PC-3 (cell line): ENCODE results near the gene ZNF189. TPM values are rescaled to one million over a fixed set of nuclear protein-coding genes. Genes with fewer than 3 reads are reported as not detected.

Experiments
- ATAC-seq: fragments of 200-7000 bp; cut with Tn5 transposase; 2 replicates; pipeline ENCODE4 v1.9.1; 2020; ENCODE audit warnings: mild to moderate bottlenecking, moderate library complexity
- BruUV-seq: library from RNA; stranded (reverse); fragments of 400-500 nt; replicated peaks from 2 replicates; lab custom pipeline; 2021; lab: Mats Ljungman, UMichigan
- CTCF ChIA-PET: fragments of 300-600 bp; sonication (Branson Sonifier 250); formaldehyde crosslinking; loops from one replicate; lab custom pipeline; 2022; ENCODE audit warnings: antibody characterized with exemption; lab: Charles Lee
- POLR2A ChIA-PET: fragments of 300-600 bp; sonication (Branson Sonifier 250); formaldehyde crosslinking; loops from one replicate; lab custom pipeline; 2022; ENCODE audit warnings: antibody characterized with exemption; ENCODE audit not compliant: unreplicated experiment; lab: Charles Lee
- DNase-seq: peaks from one replicate; pipeline ENCODE4 v3.0.0-alpha.2; 2015
- H2AFZ ChIP-seq: fragments of 300-600 bp; sonication (generic); 2 replicates; pipeline ENCODE4 v1.6.0; 2016; ENCODE audit warnings: antibody characterized with exemption, low read length
- H3F3A ChIP-seq: fragments of 300-600 bp; sonication (generic); one replicate; pipeline ENCODE4 v1.6.0; 2017; ENCODE audit warnings: antibody characterized with exemption, low read length, control low read depth, mild to moderate bottlenecking; ENCODE audit not compliant: unreplicated experiment
- H3K27ac ChIP-seq: fragments of 300-600 bp; sonication (generic); 2 replicates; pipeline ENCODE4 v1.5.1; 2016; ENCODE audit warnings: mild to moderate bottlenecking, low read length
- H3K27me3 ChIP-seq: fragments of 300-600 bp; sonication (generic); 2 replicates; pipeline ENCODE4 v1.6.1; 2016; ENCODE audit warnings: low read length, mixed read lengths
- H3K36me3 ChIP-seq: fragments of 300-600 bp; sonication (generic); 2 replicates; pipeline ENCODE4 v1.6.1; 2016; ENCODE audit warnings: low read depth, mixed run types, low read length, mixed read lengths
- H3K4me1 ChIP-seq: fragments of 300-600 bp; sonication (generic); 2 replicates; pipeline ENCODE4 v1.5.1; 2016; ENCODE audit warnings: low read length; ENCODE audit not compliant: insufficient read depth
- H3K4me2 ChIP-seq: fragments of 300-600 bp; sonication (generic); 2 replicates; pipeline ENCODE4 v1.6.0; 2016; ENCODE audit warnings: low read length
- H3K4me3 ChIP-seq: fragments of 300-600 bp; sonication (generic); 2 replicates; pipeline ENCODE4 v1.5.1; 2016; ENCODE audit warnings: mild to moderate bottlenecking, low read length, mixed read lengths
- H3K79me2 ChIP-seq: fragments of 300-600 bp; sonication (generic); 2 replicates; pipeline ENCODE4 v1.6.1; 2017; ENCODE audit warnings: low read length, mixed read lengths
- H3K9ac ChIP-seq: fragments of 300-600 bp; sonication (generic); 2 replicates; pipeline ENCODE4 v1.6.0; 2016; ENCODE audit warnings: mild to moderate bottlenecking, low read length
- H3K9me2 ChIP-seq: fragments of 300-600 bp; sonication (generic); replicated peaks from 2 replicates; pipeline ENCODE4 v1.6.1; 2016; ENCODE audit warnings: mixed run types, low read length, mixed read lengths
- H3K9me3 ChIP-seq: fragments of 300-600 bp; sonication (generic); 2 replicates; pipeline ENCODE4 v1.6.1; 2016; ENCODE audit warnings: low read length, mixed read lengths
- H4K20me1 ChIP-seq: fragments of 300-600 bp; sonication (generic); 2 replicates; pipeline ENCODE4 v1.6.1; 2016; ENCODE audit warnings: low read length, mixed read lengths
- EZH2 ChIP-seq: fragments of 300-600 bp; sonication (generic); IDR thresholded peaks from one replicate; pipeline ENCODE4 v1.6.1; 2017; ENCODE audit warnings: antibody characterized with exemption, mild to moderate bottlenecking, low read length; ENCODE audit not compliant: unreplicated experiment
- EZH2phosphoT487 ChIP-seq: fragments of 300-600 bp; sonication (generic); IDR thresholded peaks from 2 replicates; pipeline ENCODE4 v1.6.1; 2018; ENCODE audit warnings: mild to moderate bottlenecking, antibody characterized with exemption, low read length, borderline replicate concordance
- intact Hi-C: fragments of 100-400 bp; cut with micrococcal nuclease; formaldehyde crosslinking; loops from 2 replicates; pipeline ENCODE4 v1.9.0; 2023
- total RNA-seq: library from RNA; depleted of rRNA; stranded (reverse); fragments of >200 nt; gene quantifications from 2 replicates; pipeline ENCODE4 v1.2.3, GENCODE V29; 2014
- TF ChIP-seq, protein P1 (sequence below): fragments of 300-600 bp; sonication (generic); conservative IDR thresholded peaks from 2 replicates; pipeline ENCODE4 v1.5.1; 2017; ENCODE audit warnings: antibody characterized with exemption, low read depth, mild to moderate bottlenecking, low read length

The ZNF189 gene
- total RNA-seq, 1 experiment from 2014 or later = 4.5 TPM

- no peaks in the 10 kb centered on the region for H3K9me3 ChIP-seq
- no peak overlapping the region for H3K4me3 ChIP-seq
- no peak overlapping the region for H3K27ac ChIP-seq
- H3K36me3 ChIP-seq = no peaks in the 10 kb centered on the region
- no peaks in the 10 kb centered on the region for H3F3A ChIP-seq
- no peaks in the 10 kb centered on the region for H3K4me1 ChIP-seq
- H3K9ac ChIP-seq = no peak overlapping the region
- H3K9me2 ChIP-seq = no peaks in the 10 kb centered on the region
- ChIA-PET CTCF (no interaction called here), POLR2A (no interaction called here)
- DNase-seq = no peak
- BruUV-seq = no TSS peak
- no peak for ATAC-seq
- peaks cover 12% of the 10 kb centered on the region; the same call in 1 of the 2 replicates for H3K27me3 ChIP-seq
- intact Hi-C loops = no loop called here
- H3K79me2 ChIP-seq = no peaks in the 10 kb centered on the region
- TF ChIP-seq, protein P1, sequence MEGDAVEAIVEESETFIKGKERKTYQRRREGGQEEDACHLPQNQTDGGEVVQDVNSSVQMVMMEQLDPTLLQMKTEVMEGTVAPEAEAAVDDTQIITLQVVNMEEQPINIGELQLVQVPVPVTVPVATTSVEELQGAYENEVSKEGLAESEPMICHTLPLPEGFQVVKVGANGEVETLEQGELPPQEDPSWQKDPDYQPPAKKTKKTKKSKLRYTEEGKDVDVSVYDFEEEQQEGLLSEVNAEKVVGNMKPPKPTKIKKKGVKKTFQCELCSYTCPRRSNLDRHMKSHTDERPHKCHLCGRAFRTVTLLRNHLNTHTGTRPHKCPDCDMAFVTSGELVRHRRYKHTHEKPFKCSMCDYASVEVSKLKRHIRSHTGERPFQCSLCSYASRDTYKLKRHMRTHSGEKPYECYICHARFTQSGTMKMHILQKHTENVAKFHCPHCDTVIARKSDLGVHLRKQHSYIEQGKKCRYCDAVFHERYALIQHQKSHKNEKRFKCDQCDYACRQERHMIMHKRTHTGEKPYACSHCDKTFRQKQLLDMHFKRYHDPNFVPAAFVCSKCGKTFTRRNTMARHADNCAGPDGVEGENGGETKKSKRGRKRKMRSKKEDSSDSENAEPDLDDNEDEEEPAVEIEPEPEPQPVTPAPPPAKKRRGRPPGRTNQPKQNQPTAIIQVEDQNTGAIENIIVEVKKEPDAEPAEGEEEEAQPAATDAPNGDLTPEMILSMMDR = no peak
- TF ChIP-seq EZH2 (no peak), EZH2phosphoT487 (no peak)
- H2AFZ ChIP-seq = no peak overlapping the region
- no peaks in the 10 kb centered on the region for H4K20me1 ChIP-seq
- H3K4me2 ChIP-seq = no peak overlapping the region
These were observed 34.1 kb downstream of the ZNF189 start for GRCh38 chr9:101432740-101433139.

- no peak overlapping the region for H2AFZ ChIP-seq
- H3K79me2 ChIP-seq = no peaks in the 10 kb centered on the region
- H3K27ac ChIP-seq = no peak overlapping the region
- no peak overlapping the region for H3K9ac ChIP-seq
- ATAC-seq = no peak
- H4K20me1 ChIP-seq = no peaks in the 10 kb centered on the region
- POLR2A ChIA-PET = no interaction called here
- H3F3A ChIP-seq = no peaks in the 10 kb centered on the region
- H3K36me3 ChIP-seq = no peaks in the 10 kb centered on the region
- intact Hi-C loops = no loop called here
- no peaks in the 10 kb centered on the region for H3K9me2 ChIP-seq
- H3K4me2 ChIP-seq = no peak overlapping the region
- H3K4me3 ChIP-seq = no peak overlapping the region
- peaks cover 12% of the 10 kb centered on the region; the same call in 1 of the 2 replicates for H3K27me3 ChIP-seq
- no peak for DNase-seq
- no TSS peak for BruUV-seq
- H3K4me1 ChIP-seq = no peaks in the 10 kb centered on the region
- no peaks in the 10 kb centered on the region for H3K9me3 ChIP-seq
- CTCF ChIA-PET = no interaction called here
- no peak for TF ChIP-seq EZH2
- no peak for TF ChIP-seq EZH2phosphoT487
- TF ChIP-seq, protein P1 = no peak
These were observed 34.6 kb downstream of the ZNF189 start for GRCh38 chr9:101433229-101433628.

DNA sequence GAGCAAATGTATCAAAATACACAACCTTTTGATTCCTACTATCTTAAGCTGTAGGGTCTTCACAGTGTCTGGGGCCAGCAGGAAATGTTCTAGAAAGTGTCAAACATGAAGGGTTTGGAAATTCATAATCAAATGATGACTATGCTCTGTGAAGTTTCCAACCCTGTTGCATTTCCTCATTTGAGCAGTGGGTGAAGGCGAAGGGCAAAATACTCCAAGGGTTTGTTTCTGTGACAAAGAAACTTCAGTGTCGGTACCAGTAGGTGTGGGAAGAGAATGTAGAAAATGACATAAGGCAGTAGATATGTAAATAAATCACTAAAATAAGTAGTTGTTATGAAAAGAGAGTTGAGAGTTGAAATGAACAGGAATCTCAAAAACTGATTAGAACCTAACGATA lies 36.3 kb downstream of the ZNF189 start:
- Histone ChIP-seq H3F3A (no peaks in the 10 kb centered on the region), H3K27me3 (peaks cover 12% of the 10 kb centered on the region; the same call in 1 of the 2 replicates), H3K9ac (no peak overlapping the region), H3K9me3 (no peaks in the 10 kb centered on the region), H3K4me1 (no peaks in the 10 kb centered on the region), H3K4me2 (no peak overlapping the region), H3K27ac (no peak overlapping the region), H3K79me2 (no peaks in the 10 kb centered on the region), H3K36me3 (no peaks in the 10 kb centered on the region), H4K20me1 (no peaks in the 10 kb centered on the region), H3K4me3 (no peak overlapping the region), H3K9me2 (no peaks in the 10 kb centered on the region), H2AFZ (no peak overlapping the region)
- no TSS peak for BruUV-seq
- TF ChIP-seq EZH2phosphoT487 = no peak
- TF ChIP-seq, protein P1 = no peak
- no peak for TF ChIP-seq EZH2
- ChIA-PET POLR2A (no interaction called here), CTCF (no interaction called here)
- ATAC-seq (no peak), DNase-seq (no peak)
- intact Hi-C loops = no loop called here
